SK-N-SH treated with all-trans-retinoic acid at 6 μM for 48 hours (cell line): ENCODE measurements around the gene TRIM8.
"Not testable (repeated sequence)": the region's sequence is repeated elsewhere in the genome, so short reads cannot be mapped to it uniquely, and the experiment has no call there.

Experiments
- ARNTL ChIP-seq: fragments of 450-650 bp; formaldehyde crosslinking; IDR thresholded peaks from 2 replicates; pipeline ENCODE4 v1.5.0; 2020; ENCODE audit warnings: low read depth, mild to moderate bottlenecking, moderate library complexity, borderline replicate concordance
- CSDC2 ChIP-seq: fragments of 250-450 bp; sonication (Bioruptor Pico); IDR thresholded peaks from 2 replicates; pipeline ENCODE4 v1.5.0; 2020; ENCODE audit warnings: mild to moderate bottlenecking, moderate library complexity
- ISL1 ChIP-seq: fragments of 250-450 bp; sonication (Bioruptor Pico); IDR thresholded peaks from 2 replicates; pipeline ENCODE4 v2.1.2; 2022; ENCODE audit warnings: mild to moderate bottlenecking, moderate library complexity
- PATZ1 ChIP-seq: fragments of 250-450 bp; sonication (Bioruptor Pico); IDR thresholded peaks from 2 replicates; pipeline ENCODE4 v1.8.0; 2020; ENCODE audit warnings: mild to moderate bottlenecking, moderate library complexity, borderline replicate concordance
- RARB ChIP-seq: fragments of 250-450 bp; sonication (Bioruptor Pico); IDR thresholded peaks from 2 replicates; pipeline ENCODE4 v1.8.0; 2021; ENCODE audit warnings: mild to moderate bottlenecking, moderate library complexity
- ZNF565 ChIP-seq: fragments of 450-650 bp; formaldehyde crosslinking; conservative IDR thresholded peaks from 2 replicates; pipeline ENCODE4 v1.5.0; 2020; ENCODE audit warnings: low read depth, mild to moderate bottlenecking, moderate library complexity

GRCh38 chr10:102695401-102695800 lies 51.1 kb downstream of the TRIM8 start:
- not testable (repeated sequence) for TF ChIP-seq ARNTL (CRISPR knock-in tag); RARB (CRISPR knock-in tag); PATZ1 (CRISPR knock-in tag); ISL1; ZNF565; CSDC2 (CRISPR knock-in tag)
